GM12872 (cell line): ENCODE measurements around the gene DPP10.

Experiments
- TF ChIP-seq, protein P1 (sequence below): IDR thresholded peaks from 3 replicates; pipeline ENCODE4 v1.5.1; 2011; ENCODE audit warnings: low read depth, mild to moderate bottlenecking, low read length, moderate library complexity; ENCODE audit not compliant: insufficient read depth

Gene DPP10

DNA sequence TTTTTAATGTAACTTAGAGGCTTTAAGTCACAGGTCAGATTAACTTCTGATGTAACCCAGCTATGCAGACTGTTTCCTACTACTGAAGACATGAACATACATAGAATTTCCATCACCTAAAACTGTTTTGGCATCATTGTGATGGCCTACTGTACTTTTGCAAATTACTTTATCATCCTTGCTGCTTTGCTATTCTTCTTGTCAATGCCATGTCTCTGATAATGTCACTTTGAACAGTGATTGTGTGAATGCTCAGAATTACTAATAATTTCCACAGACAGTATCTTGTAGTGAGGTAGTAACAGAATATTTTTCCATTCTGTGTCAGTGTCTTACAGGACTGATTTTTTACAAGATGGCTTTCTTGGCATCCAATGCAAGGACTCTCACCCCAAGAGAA, 663.5 kb downstream of the DPP10 start:
- TF ChIP-seq, protein P1, sequence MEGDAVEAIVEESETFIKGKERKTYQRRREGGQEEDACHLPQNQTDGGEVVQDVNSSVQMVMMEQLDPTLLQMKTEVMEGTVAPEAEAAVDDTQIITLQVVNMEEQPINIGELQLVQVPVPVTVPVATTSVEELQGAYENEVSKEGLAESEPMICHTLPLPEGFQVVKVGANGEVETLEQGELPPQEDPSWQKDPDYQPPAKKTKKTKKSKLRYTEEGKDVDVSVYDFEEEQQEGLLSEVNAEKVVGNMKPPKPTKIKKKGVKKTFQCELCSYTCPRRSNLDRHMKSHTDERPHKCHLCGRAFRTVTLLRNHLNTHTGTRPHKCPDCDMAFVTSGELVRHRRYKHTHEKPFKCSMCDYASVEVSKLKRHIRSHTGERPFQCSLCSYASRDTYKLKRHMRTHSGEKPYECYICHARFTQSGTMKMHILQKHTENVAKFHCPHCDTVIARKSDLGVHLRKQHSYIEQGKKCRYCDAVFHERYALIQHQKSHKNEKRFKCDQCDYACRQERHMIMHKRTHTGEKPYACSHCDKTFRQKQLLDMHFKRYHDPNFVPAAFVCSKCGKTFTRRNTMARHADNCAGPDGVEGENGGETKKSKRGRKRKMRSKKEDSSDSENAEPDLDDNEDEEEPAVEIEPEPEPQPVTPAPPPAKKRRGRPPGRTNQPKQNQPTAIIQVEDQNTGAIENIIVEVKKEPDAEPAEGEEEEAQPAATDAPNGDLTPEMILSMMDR, result no peak

- TF ChIP-seq, protein P1, result no peak
Observed at GRCh38 chr2:115115135-115115534, 672.7 kb downstream of the DPP10 start.

DNA sequence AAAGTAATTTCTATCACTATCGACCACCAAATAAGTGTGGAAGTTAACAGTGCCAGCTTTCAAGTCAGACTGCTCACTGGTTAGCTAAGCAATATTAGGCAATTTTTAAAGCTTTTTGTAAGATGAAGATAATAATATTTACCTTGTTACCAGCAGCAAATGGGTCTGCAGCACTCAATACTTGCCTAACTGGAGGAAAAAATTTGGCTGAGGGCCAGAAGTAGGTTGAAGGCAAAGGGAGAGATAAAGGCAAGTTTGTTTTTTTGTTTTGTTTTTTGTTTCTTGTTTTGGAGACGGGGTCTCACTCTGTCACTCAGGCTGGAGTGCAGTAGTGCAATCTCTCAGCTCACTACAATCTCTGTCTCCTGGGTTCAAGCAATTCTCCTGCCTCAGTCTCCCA, 675.9 kb downstream of the DPP10 start:
- TF ChIP-seq, protein P1, result no peak

- TF ChIP-seq, protein P1, result no peak
Observed at GRCh38 chr2:115119086-115119485, 676.6 kb downstream of the DPP10 start.

- TF ChIP-seq, protein P1, result no peak
Observed at GRCh38 chr2:115122701-115123100, 680.3 kb downstream of the DPP10 start.

- TF ChIP-seq, protein P1, result no peak
Observed at GRCh38 chr2:115124817-115125216, 682.4 kb downstream of the DPP10 start.

GRCh38 chr2:115129536-115129935, 687.1 kb downstream of the DPP10 start:
- TF ChIP-seq, protein P1, result no peak
